Endothelial cell (in vitro differentiated cells): ENCODE results near the gene FAM221B. TPM values are rescaled to one million over a fixed set of nuclear protein-coding genes. Genes with fewer than 3 reads are reported as not detected.

Experiments
- DNase-seq: peaks from one replicate; pipeline ENCODE4 v3.0.0; 2021; ENCODE audit warnings: low spot score
- H3K27ac Mint-ChIP-seq: one replicate; pipeline ENCODE4 v1.8.0; 2021; ENCODE audit warnings: mixed read lengths, inconsistent platforms; ENCODE audit not compliant: unreplicated experiment
- H3K27me3 Mint-ChIP-seq: one replicate; pipeline ENCODE4 v1.8.0; 2021; ENCODE audit warnings: mild to moderate bottlenecking, moderate library complexity, mixed read lengths, inconsistent platforms; ENCODE audit not compliant: unreplicated experiment
- H3K36me3 Mint-ChIP-seq: one replicate; pipeline ENCODE4 v1.8.0; 2021; ENCODE audit warnings: mild to moderate bottlenecking, low read depth, mixed read lengths, inconsistent platforms; ENCODE audit not compliant: unreplicated experiment
- H3K4me1 Mint-ChIP-seq: one replicate; pipeline ENCODE4 v1.8.0; 2021; ENCODE audit warnings: mild to moderate bottlenecking, mixed read lengths, inconsistent platforms; ENCODE audit not compliant: unreplicated experiment
- H3K4me3 Mint-ChIP-seq: one replicate; pipeline ENCODE4 v1.8.0; 2021; ENCODE audit warnings: mild to moderate bottlenecking, mixed read lengths, inconsistent platforms; ENCODE audit not compliant: unreplicated experiment
- H3K9me3 Mint-ChIP-seq: one replicate; pipeline ENCODE4 v1.8.0; 2021; ENCODE audit warnings: mixed read lengths, inconsistent platforms; ENCODE audit not compliant: unreplicated experiment
- CTCF ChIP-seq: fragments of 200-600 bp; sonication (generic); IDR thresholded peaks from one replicate; pipeline ENCODE4 v1.5.0; 2021; ENCODE audit warnings: antibody characterized with exemption; ENCODE audit not compliant: unreplicated experiment
- total RNA-seq: library from RNA; stranded (reverse); fragmentation: NEBNext Ultra II Directional; extraction: Animal tissue kit (Norgen Biotek cat#: 25700); gene quantifications from one replicate; pipeline ENCODE4 v1.2.1, GENCODE V29; 2021; ENCODE audit not compliant: unreplicated experiment

FAM221B gene
- total RNA-seq, 1 donor from 2014 or later, result not detected

GRCh38 chr9:35774907-35775635 is 53.5 kb downstream of the FAM221B start:
- TF ChIP-seq CTCF, result no peak
- Mint-ChIP-seq H3K27ac (peak overlapping the region; percentile 74), H3K36me3 (no peaks in the 10 kb centered on the region), H3K27me3 (no peaks in the 10 kb centered on the region), H3K4me3 (no peak overlapping the region), H3K9me3 (no peaks in the 10 kb centered on the region), H3K4me1 (peaks cover 16% of the 10 kb centered on the region)
- peak; percentile 18 for DNase-seq

- no peaks in the 10 kb centered on the region for H3K9me3 Mint-ChIP-seq
- TF ChIP-seq CTCF, result no peak
- H3K4me3 Mint-ChIP-seq, result no peak overlapping the region
- peaks cover 16% of the 10 kb centered on the region for H3K4me1 Mint-ChIP-seq
- peaks cover 3% of the 10 kb centered on the region for H3K27me3 Mint-ChIP-seq
- no peak overlapping the region for H3K27ac Mint-ChIP-seq
- H3K36me3 Mint-ChIP-seq, result no peaks in the 10 kb centered on the region
- no peak for DNase-seq
Measured at GRCh38 chr9:35771943-35772342, 56.6 kb downstream of the FAM221B start.

- Mint-ChIP-seq H3K4me1 (peaks cover 16% of the 10 kb centered on the region), H3K9me3 (no peaks in the 10 kb centered on the region), H3K4me3 (no peak overlapping the region), H3K27me3 (peaks cover 3% of the 10 kb centered on the region), H3K36me3 (no peaks in the 10 kb centered on the region), H3K27ac (no peak overlapping the region)
- DNase-seq, result no peak
- TF ChIP-seq CTCF, result no peak
Measured at GRCh38 chr9:35771534-35771933, 57.0 kb downstream of the FAM221B start.

- no peak overlapping the region for H3K4me3 Mint-ChIP-seq
- no peak overlapping the region for H3K27ac Mint-ChIP-seq
- no peaks in the 10 kb centered on the region for H3K36me3 Mint-ChIP-seq
- TF ChIP-seq CTCF, result no peak
- no peaks in the 10 kb centered on the region for H3K9me3 Mint-ChIP-seq
- DNase-seq, result no peak
- H3K27me3 Mint-ChIP-seq, result peaks cover 3% of the 10 kb centered on the region
- H3K4me1 Mint-ChIP-seq, result peaks cover 14% of the 10 kb centered on the region
Measured at GRCh38 chr9:35771075-35771433, 57.5 kb downstream of the FAM221B start.

GRCh38 chr9:35769763-35770162 is 58.8 kb downstream of the FAM221B start:
- no peak for DNase-seq
- Mint-ChIP-seq H3K4me3 (no peak overlapping the region), H3K27ac (no peak overlapping the region), H3K9me3 (no peaks in the 10 kb centered on the region), H3K36me3 (no peaks in the 10 kb centered on the region), H3K4me1 (peaks cover under 1% of the 10 kb centered on the region), H3K27me3 (peaks cover 3% of the 10 kb centered on the region)
- no peak for TF ChIP-seq CTCF
